Upper lobe of left lung (tissue), 4 donors: ENCODE data around the gene OTUB1.

Source experiments
- CTCF ChIP-seq, 6 experiments: fragments of 450-650 bp in 4 of 6; fragments of 200-600 bp in 2 of 6; sonication (generic) in 2 of 6; IDR thresholded peaks; one replicate each; pipeline ENCODE4 v1.5.1; 2016 to 2019; ENCODE audit warnings: antibody characterized with exemption in 6 of 6
- POLR2AphosphoS5 ChIP-seq, 2 donors: sonication (generic); formaldehyde crosslinking; IDR thresholded peaks; one replicate each; pipeline ENCODE4 v1.5.1; 2017; ENCODE audit warnings: antibody characterized with exemption in 2 of 2

DNA sequence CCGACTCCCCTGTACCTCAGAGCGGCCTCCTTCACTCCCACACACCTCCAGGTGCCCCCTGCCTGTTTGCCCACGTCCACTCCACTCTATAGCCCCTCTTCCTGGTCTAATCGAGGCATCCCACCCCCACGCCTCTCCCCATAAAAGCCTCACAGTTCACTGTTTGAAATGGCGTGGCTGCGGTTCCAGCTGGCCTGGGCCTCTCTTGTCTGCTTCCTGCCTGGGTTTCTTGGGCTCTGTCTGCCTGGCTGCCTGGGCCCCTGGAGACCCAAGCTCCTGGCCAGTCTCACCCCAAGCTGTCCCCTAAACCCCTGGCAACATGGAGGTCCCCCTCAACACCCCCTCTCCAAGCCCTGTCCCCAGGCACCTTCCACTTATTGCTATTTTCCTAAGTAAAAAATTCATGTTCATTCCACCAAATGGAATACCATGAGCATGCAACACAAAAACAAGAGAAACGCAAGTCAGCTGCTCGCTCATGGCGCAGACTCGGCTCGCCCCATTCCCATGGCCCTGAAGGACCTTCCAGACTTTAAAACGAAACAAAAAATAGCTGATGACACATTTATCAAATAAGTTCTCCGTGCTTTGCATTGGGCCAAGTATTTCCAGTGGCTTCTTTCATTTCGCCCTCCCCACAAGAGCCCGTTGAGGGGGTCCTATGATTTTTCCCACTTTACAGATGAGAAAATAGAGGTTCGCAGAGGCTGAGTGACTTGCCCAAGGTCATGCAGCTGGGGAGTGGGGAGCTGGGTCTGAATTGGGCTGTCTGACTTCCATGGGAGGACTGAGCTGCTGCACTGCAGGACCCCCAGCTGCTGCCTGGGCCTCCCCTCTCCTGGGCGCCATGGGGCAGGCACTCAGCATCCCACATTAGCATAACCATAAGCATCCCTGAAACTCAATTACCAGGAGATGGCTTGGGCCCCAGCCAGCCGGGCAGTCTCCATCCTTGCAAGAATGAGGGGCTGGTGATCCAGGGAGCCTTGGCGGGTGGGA is 37.8 kb downstream of the OTUB1 start:
- TF ChIP-seq CTCF (IDR thresholded peaks at IDR 0.05) (no peak), POLR2AphosphoS5 (IDR thresholded peaks at IDR 0.05) (no peak)
